Stimulated activated memory B cell treated with anti-CD40 and anti-IgM and Interleukin-4, amounts not matched to agents 10 μg/mL and 1 μg/mL and 100 μg/mL, for 72 hours (primary cell): ENCODE measurements around the gene TAF4.
"Not testable (repeated sequence)": the region's sequence is repeated elsewhere in the genome, so short reads cannot be mapped to it uniquely, and the experiment has no call there.

ENCODE experiments used
- ATAC-seq: fragments of 150-1000 bp; cut with Tn5 transposase; 2 replicates; pipeline ENCODE4 v1.10.0; 2021
- H3K27ac Mint-ChIP-seq: one replicate; pipeline ENCODE4 v1.8.0; 2022; ENCODE audit warnings: mild to moderate bottlenecking, mixed read lengths
- H3K27me3 Mint-ChIP-seq: one replicate; pipeline ENCODE4 v1.8.0; 2022; ENCODE audit warnings: mixed read lengths
- H3K36me3 Mint-ChIP-seq: one replicate; pipeline ENCODE4 v1.8.0; 2022; ENCODE audit warnings: mixed read lengths
- H3K4me1 Mint-ChIP-seq: one replicate; pipeline ENCODE4 v1.8.0; 2022; ENCODE audit warnings: mixed read lengths
- H3K4me3 Mint-ChIP-seq: one replicate; pipeline ENCODE4 v1.8.0; 2022; ENCODE audit warnings: mild to moderate bottlenecking, moderate library complexity, mixed read lengths
- H3K9me3 Mint-ChIP-seq: one replicate; pipeline ENCODE4 v1.8.0; 2022; ENCODE audit warnings: mixed read lengths

The TAF4 gene

GRCh38 chr20:61982191-61982950 is 83.3 kb downstream of the TAF4 start:
- Mint-ChIP-seq H3K36me3 (peaks cover 66% of the 10 kb centered on the region), H3K27ac (no peak overlapping the region), H3K4me1 (peaks cover 19% of the 10 kb centered on the region), H3K9me3 (peaks cover 3% of the 10 kb centered on the region), H3K27me3 (no peaks in the 10 kb centered on the region), H3K4me3 (no peak overlapping the region)
- no peak for ATAC-seq

- H3K4me1 Mint-ChIP-seq: peaks cover 19% of the 10 kb centered on the region
- peak overlapping the region; percentile 51 for H3K27ac Mint-ChIP-seq
- not testable (repeated sequence) for H3K9me3 Mint-ChIP-seq, H3K4me3 Mint-ChIP-seq, ATAC-seq, H3K27me3 Mint-ChIP-seq
- H3K36me3 Mint-ChIP-seq: peaks cover 65% of the 10 kb centered on the region
Observed at GRCh38 chr20:61981691-61982090, 84.0 kb downstream of the TAF4 start.

GRCh38 chr20:61980647-61981583 is 84.8 kb downstream of the TAF4 start:
- H3K9me3 Mint-ChIP-seq: peaks cover 3% of the 10 kb centered on the region
- ATAC-seq: no peak
- peaks cover 19% of the 10 kb centered on the region for H3K4me1 Mint-ChIP-seq
- no peaks in the 10 kb centered on the region for H3K27me3 Mint-ChIP-seq
- no peak overlapping the region for H3K4me3 Mint-ChIP-seq
- H3K36me3 Mint-ChIP-seq: peaks cover 65% of the 10 kb centered on the region
- H3K27ac Mint-ChIP-seq: peak overlapping the region; percentile 51

- peak; percentile 16 for ATAC-seq
- H3K27me3 Mint-ChIP-seq: no peaks in the 10 kb centered on the region
- H3K4me1 Mint-ChIP-seq: peaks cover 19% of the 10 kb centered on the region
- peaks cover 62% of the 10 kb centered on the region for H3K36me3 Mint-ChIP-seq
- H3K27ac Mint-ChIP-seq: no peak overlapping the region
- H3K4me3 Mint-ChIP-seq: no peak overlapping the region
- peaks cover 3% of the 10 kb centered on the region for H3K9me3 Mint-ChIP-seq
Observed at GRCh38 chr20:61979701-61980635, 85.7 kb downstream of the TAF4 start.

DNA sequence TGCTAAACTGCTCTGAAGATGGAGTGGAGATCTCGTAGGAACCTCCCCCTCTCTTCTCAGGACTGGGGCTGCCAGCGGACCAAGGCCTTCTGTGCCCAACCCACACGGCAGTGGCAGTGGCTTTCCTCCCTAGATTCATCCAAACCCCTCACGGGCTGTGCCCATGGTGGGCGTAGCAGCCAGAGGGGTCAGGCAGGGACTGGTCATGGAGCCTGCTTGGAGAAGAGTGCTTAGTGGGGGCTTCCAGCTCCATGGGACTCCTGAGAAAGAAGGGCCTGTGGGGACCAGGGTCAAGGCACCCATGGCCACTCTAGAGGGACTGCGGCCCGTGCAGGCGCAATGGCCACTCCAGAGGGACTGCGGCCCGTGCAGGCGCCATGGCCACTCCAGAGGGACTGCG is 86.6 kb downstream of the TAF4 start:
- Mint-ChIP-seq H3K4me3 (no peak overlapping the region), H3K27me3 (no peaks in the 10 kb centered on the region), H3K27ac (no peak overlapping the region), H3K36me3 (peaks cover 60% of the 10 kb centered on the region), H3K9me3 (peaks cover 3% of the 10 kb centered on the region), H3K4me1 (peaks cover 19% of the 10 kb centered on the region)
- no peak for ATAC-seq

GRCh38 chr20:61978491-61978890 is 87.2 kb downstream of the TAF4 start:
- peaks cover 3% of the 10 kb centered on the region for H3K9me3 Mint-ChIP-seq
- H3K36me3 Mint-ChIP-seq: peaks cover 60% of the 10 kb centered on the region
- H3K27ac Mint-ChIP-seq: no peak overlapping the region
- H3K27me3 Mint-ChIP-seq: no peaks in the 10 kb centered on the region
- peaks cover 19% of the 10 kb centered on the region for H3K4me1 Mint-ChIP-seq
- ATAC-seq: no peak
- no peak overlapping the region for H3K4me3 Mint-ChIP-seq

GRCh38 chr20:61977419-61977786 is 88.3 kb downstream of the TAF4 start:
- no peak overlapping the region for H3K4me3 Mint-ChIP-seq
- H3K4me1 Mint-ChIP-seq: peaks cover 18% of the 10 kb centered on the region
- H3K27me3 Mint-ChIP-seq: no peaks in the 10 kb centered on the region
- peaks cover 3% of the 10 kb centered on the region for H3K9me3 Mint-ChIP-seq
- no peak overlapping the region for H3K27ac Mint-ChIP-seq
- peaks cover 69% of the 10 kb centered on the region for H3K36me3 Mint-ChIP-seq
- ATAC-seq: no peak

DNA sequence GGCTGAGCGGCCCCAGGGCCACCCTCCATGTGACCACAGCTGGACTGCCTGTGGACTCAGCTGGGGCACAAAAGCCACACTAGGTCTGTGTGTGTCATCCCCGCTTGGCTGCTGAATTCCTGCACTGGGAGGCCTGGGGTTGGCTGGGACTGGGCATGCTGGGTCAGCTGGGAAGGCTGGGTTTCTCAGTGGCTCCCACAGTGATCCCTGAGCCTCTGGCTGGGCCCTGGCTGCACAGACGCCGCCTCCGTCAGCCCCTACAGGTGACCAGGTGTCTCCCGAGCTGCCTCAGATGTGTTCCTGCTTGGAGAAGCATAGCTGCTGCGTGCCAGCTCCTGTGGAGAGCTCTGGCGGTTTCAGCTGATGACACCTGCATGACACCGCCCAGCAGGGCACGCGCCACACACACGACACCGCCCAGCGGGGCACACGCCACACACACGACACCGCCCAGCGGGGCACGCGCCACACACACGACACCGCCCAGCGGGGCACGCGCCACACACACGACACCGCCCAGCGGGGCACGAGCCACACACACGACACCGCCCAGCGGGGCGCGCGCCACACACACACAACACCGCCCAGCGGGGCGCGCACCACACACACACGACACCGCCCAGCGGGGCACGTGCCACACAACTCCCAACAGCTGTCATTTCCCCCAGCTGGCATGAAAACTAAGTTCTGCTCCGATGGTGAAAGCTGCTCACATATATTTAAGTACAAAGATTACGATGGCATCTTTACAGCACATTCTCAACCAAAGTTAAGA is 88.8 kb downstream of the TAF4 start:
- Mint-ChIP-seq H3K4me3 (no peak overlapping the region), H3K4me1 (peaks cover 12% of the 10 kb centered on the region), H3K27ac (no peak overlapping the region), H3K9me3 (no peaks in the 10 kb centered on the region), H3K27me3 (no peaks in the 10 kb centered on the region), H3K36me3 (peaks cover 69% of the 10 kb centered on the region)
- no peak for ATAC-seq

- no peak overlapping the region for H3K27ac Mint-ChIP-seq
- no peak for ATAC-seq
- H3K4me3 Mint-ChIP-seq: no peak overlapping the region
- peaks cover 65% of the 10 kb centered on the region for H3K36me3 Mint-ChIP-seq
- H3K4me1 Mint-ChIP-seq: peaks cover 6% of the 10 kb centered on the region
- no peaks in the 10 kb centered on the region for H3K27me3 Mint-ChIP-seq
- H3K9me3 Mint-ChIP-seq: no peaks in the 10 kb centered on the region
Observed at GRCh38 chr20:61976263-61976643, 89.4 kb downstream of the TAF4 start.

- H3K27me3 Mint-ChIP-seq: no peaks in the 10 kb centered on the region
- ATAC-seq: no peak
- no peaks in the 10 kb centered on the region for H3K4me1 Mint-ChIP-seq
- no peaks in the 10 kb centered on the region for H3K9me3 Mint-ChIP-seq
- no peak overlapping the region for H3K4me3 Mint-ChIP-seq
- no peak overlapping the region for H3K27ac Mint-ChIP-seq
- H3K36me3 Mint-ChIP-seq: peaks cover 58% of the 10 kb centered on the region
Observed at GRCh38 chr20:61975407-61976129, 90.1 kb downstream of the TAF4 start.

GRCh38 chr20:61974357-61974665 is 91.4 kb downstream of the TAF4 start:
- peaks cover 57% of the 10 kb centered on the region for H3K36me3 Mint-ChIP-seq
- H3K4me1 Mint-ChIP-seq: no peaks in the 10 kb centered on the region
- no peak overlapping the region for H3K27ac Mint-ChIP-seq
- no peak overlapping the region for H3K4me3 Mint-ChIP-seq
- no peaks in the 10 kb centered on the region for H3K27me3 Mint-ChIP-seq
- H3K9me3 Mint-ChIP-seq: peaks cover 2% of the 10 kb centered on the region
- no peak for ATAC-seq

DNA sequence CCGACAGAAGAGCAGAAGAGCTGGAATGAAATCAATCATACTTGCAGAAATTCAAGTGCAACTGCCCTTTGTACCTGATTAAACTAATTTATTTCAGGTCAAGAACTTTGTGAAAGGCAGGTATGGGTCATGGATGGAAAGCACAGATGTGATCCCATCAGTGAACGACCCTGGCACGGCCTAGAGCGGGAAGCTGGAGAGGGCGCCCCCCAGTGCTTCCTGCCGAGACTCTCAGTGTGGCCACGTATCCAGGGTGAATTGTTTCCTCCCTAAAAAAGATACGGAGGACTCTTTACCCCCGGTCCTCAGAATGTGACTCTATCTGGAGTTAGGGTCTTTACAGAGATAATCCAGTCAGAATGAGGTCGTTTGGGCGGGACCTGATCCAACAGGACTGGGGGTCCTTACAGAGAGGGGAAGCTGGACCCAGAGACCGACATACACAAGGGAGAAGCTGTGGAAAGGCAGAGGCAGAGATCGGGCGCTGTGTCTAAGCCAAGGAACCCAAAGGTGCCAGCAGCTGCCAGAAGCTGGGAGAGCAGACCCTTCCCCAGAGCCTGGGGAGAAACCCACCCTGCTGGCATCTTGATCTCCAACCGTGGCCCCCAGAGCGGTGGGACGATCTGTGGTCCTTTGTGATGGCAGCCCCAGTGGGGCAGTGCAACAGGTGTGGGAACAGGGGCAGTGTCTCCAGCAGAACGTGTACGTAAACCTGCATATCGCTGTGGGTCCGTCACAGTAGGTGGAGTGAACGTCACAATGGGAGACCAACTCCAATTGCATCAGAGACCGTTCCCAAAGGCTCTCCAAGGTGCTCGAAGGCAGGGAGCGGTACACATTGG is 91.9 kb downstream of the TAF4 start:
- no peak for ATAC-seq
- Mint-ChIP-seq H3K27me3 (peaks cover 2% of the 10 kb centered on the region), H3K4me3 (no peak overlapping the region), H3K4me1 (no peaks in the 10 kb centered on the region), H3K36me3 (peaks cover 54% of the 10 kb centered on the region), H3K9me3 (peaks cover 2% of the 10 kb centered on the region), H3K27ac (no peak overlapping the region)
